Measurements from ENCODE around the gene UBALD1. TPM values are rescaled to one million over a fixed set of nuclear protein-coding genes. Genes with fewer than 3 reads are reported as not detected.
A peak's percentile ranks its signal among the peaks of the same experiment; 100 is the strongest.

The UBALD1 gene
- total and polyA plus RNA-seq, 9 of the 15 experiments (the other 6 are each of a cell fraction or from before 2014, with no cell fraction given) = 1.3 to 38.0 (median 6.2) TPM; not detected in 2

DNA sequence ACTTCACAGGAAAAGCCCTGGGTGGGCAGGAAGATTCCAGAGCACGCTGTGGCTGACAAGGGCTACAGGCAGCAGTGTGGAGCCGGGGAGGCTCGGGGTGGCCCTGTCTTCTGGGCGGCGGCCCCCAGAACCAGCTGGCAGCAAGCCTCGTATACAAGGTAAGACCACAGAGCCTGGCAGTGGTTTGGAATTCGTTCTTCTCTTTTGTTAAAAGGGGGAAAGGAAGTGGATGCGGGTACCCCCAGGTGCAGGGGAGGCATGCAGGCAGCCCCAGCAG is 6.0 kb downstream of the UBALD1 start:
- TF ChIP-seq, protein P1, sequence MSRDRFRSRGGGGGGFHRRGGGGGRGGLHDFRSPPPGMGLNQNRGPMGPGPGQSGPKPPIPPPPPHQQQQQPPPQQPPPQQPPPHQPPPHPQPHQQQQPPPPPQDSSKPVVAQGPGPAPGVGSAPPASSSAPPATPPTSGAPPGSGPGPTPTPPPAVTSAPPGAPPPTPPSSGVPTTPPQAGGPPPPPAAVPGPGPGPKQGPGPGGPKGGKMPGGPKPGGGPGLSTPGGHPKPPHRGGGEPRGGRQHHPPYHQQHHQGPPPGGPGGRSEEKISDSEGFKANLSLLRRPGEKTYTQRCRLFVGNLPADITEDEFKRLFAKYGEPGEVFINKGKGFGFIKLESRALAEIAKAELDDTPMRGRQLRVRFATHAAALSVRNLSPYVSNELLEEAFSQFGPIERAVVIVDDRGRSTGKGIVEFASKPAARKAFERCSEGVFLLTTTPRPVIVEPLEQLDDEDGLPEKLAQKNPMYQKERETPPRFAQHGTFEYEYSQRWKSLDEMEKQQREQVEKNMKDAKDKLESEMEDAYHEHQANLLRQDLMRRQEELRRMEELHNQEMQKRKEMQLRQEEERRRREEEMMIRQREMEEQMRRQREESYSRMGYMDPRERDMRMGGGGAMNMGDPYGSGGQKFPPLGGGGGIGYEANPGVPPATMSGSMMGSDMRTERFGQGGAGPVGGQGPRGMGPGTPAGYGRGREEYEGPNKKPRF (IDR thresholded peaks at IDR 0.05; ENCODE audit: low read depth, low read length) = no peak
- 0 out of 2 replicates have a peak, but pooled peaks have one; percentile 8 for TF ChIP-seq ZBTB7A (IDR thresholded peaks at IDR 0.05; ENCODE audit: borderline replicate concordance, control insufficient read depth, low read depth, low read length)
- 85% methylated on average over 7 of the region's 8 CpGs for WGBS (ENCODE audit: insufficient coverage, low coverage, missing lambda C conversion rate)
- peaks cover 10 to 14% of the 10 kb centered on the region in 2 experiments for H3K27me3 ChIP-seq (ENCODE audit: control insufficient read depth in 2 of 2, insufficient read depth in 2 of 2, low read length in 2 of 2)
- H2AFZ ChIP-seq (ENCODE audit: low read depth, low read length) = no peak overlapping the region
- H3K36me3 ChIP-seq (ENCODE audit: control insufficient read depth, insufficient read depth, low read length) = peaks cover 32% of the 10 kb centered on the region; the same call in 1 of the 3 replicates
- intact Hi-C loops (cut with micrococcal nuclease) = no loop called here
- peak in 1 of 4 experiments; percentile 9 for DNase-seq (ENCODE audit: extremely low read depth in 1 of 4, low spot score in 3 of 4)
- FAIRE-seq = no peak
- no peak for ATAC-seq
- no peaks in the 10 kb centered on the region for H3K9me3 ChIP-seq (replicated peaks; ENCODE audit: control insufficient read depth, insufficient read depth, low read depth, low read length)
- peaks cover 21% of the 10 kb centered on the region for H3K79me2 ChIP-seq (ENCODE audit: control insufficient read depth, insufficient read depth, low read length)
- H3K9ac ChIP-seq (ENCODE audit: insufficient read depth in 1 of 2, low read depth in 2 of 2, low read length in 2 of 2) = no peak overlapping the region
- H3K4me2 ChIP-seq (ENCODE audit: insufficient read depth, low read length) = no peak overlapping the region
- no peak overlapping the region for H3K27ac ChIP-seq (ENCODE audit: extremely low read depth, low read depth, low read length)
- peaks cover 39% of the 10 kb centered on the region for H4K20me1 ChIP-seq (replicated peaks; ENCODE audit: control insufficient read depth, insufficient read depth, low read length)
- peaks cover 17% of the 10 kb centered on the region for H3K9me1 ChIP-seq (ENCODE audit: control insufficient read depth, insufficient read depth, low read length)
- in situ Hi-C loops (cut with MboI) = no loop called here
- no TSS peak for BruUV-seq (replicated peaks)
- H3K4me1 ChIP-seq (replicated peaks in 1 of 2; ENCODE audit: control insufficient read depth in 2 of 2, insufficient read depth in 2 of 2, low read length in 2 of 2) = peaks cover 9 to 58% of the 10 kb centered on the region in 2 experiments
- POLR2A ChIA-PET = interaction anchor here (0.6 to 2.3 kb wide), 8 partner anchors 8 to 526 kb away, joined by 3 to 10 read pairs (median 3); partner anchors contain the start of gene HMOX2
- H3K4me3 ChIP-seq = no peak overlapping the region
- CTCF ChIA-PET (ENCODE audit: low intra/inter-chr PET ratio) = no interaction called here
